GM19468 (cell line): ENCODE data around the gene COX10.
"Not testable (repeated sequence)": the region's sequence is repeated elsewhere in the genome, so short reads cannot be mapped to it uniquely, and the experiment has no call there.

Experiments used
- ATAC-seq: cut with Tn5 transposase; IDR thresholded peaks from one replicate; pipeline ENCODE4 v1.9.1; 2021; ENCODE audit warnings: mild to moderate bottlenecking, moderate library complexity, moderate number of reproducible peaks; ENCODE audit not compliant: unreplicated experiment; ENCODE audit errors: extremely low read depth

COX10 gene

DNA sequence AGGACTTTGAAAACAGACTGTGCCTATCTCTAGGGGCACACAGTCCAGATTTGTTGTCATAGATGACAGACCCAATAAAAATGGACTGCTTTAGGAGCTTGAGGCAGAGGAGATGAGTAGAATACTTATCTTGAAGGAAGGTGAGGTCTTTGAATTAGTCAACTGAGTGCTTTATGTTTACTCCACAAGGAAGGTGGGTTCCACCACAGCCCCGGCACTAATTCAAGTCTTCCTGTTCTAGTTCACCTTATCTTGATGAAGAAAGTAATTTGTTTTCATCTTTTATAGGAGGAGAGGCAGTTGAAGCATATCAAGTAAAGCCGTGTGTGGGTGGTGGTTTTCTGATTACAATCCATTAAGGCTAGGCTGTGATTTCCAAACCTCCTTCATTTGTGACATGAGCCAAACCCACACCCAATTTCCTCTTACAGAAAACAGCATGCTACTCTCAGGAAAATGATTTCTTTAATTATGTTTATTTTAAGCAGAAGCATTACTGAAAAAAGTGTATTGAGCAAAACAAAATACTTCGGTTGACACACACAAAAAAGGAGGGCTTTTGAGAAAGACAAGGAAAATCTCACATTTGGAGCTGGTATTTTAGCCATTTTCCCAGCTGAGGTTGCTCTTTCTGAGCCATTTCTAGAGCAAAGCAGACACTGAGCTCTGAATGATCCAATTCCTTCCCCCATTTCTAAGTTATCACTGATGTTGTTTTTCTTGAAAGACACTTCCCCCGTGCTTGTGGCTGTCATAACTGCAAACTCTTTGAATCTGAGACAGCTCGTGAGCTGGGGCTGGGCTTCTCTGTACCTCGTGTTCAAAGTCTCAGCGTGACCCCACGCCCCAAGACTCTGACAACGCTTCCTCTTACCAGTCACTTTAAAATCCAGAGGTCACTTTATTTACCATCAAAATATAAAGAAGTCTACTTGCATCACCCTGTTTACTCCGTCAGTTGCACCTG is 132.0 kb downstream of the COX10 start:
- no peak for ATAC-seq

DNA sequence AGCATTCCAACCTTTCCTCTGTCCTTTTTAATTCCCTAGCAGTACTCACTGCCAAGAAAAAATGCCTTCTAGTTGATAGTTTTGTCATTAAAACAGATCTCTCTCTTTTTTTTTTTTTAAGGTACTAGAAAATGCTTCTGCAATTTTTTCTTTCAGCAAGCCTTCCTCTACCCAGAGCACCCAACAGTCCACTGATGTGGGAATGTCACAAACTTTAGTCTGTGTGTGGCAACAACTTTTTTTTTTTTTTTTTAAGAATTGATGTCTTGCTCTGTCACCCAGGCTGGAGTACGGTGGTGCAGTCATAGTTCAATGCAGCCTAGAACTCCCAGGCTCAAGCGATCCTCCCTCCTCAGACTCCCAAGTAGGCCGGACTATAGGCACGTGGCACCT is 132.7 kb downstream of the COX10 start:
- ATAC-seq = no peak

GRCh38 chr17:14202388-14203166 is 133.3 kb downstream of the COX10 start:
- no peak for ATAC-seq

DNA sequence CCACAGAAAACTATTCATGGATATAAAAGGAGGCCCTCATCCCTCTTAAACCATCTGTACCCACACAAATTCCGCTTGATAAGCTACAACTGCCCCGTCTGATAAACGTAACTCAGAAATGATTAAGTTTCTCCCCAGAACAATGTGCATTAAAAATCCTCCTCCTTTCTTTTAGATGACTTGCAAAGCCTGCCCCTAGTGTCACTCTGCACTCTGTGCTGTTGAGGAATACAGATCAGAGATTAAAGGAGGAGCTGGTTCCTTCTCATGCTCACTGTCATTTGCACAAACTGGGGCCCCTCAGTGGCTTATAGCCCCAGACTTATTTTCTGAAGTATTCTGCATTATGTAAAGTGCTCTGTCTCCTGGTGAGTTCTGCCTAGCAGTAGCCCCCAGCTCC is 134.1 kb downstream of the COX10 start:
- ATAC-seq = no peak

GRCh38 chr17:14204084-14204483 is 134.8 kb downstream of the COX10 start:
- no peak for ATAC-seq

GRCh38 chr17:14204546-14204945 is 135.2 kb downstream of the COX10 start:
- no peak for ATAC-seq

DNA sequence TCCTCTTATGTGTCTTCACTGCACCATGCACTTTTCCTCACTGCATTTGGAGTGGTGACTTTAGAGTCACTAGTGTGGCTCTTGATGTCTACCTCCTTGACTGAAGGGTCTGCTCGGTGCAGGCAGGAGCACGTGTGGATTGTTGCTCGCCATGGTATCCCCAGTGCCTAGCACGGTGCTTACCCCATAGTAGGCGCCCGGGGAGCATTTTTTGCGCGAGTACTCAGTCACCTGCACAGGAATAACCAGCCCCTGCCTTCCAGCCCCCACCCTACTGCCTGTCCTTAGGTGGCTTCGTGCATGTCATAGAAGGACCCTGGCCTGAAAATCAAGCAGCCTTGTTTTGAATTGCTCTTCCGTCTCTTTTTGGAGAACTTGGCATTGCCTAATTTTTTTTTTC is 136.1 kb downstream of the COX10 start:
- no peak for ATAC-seq

DNA sequence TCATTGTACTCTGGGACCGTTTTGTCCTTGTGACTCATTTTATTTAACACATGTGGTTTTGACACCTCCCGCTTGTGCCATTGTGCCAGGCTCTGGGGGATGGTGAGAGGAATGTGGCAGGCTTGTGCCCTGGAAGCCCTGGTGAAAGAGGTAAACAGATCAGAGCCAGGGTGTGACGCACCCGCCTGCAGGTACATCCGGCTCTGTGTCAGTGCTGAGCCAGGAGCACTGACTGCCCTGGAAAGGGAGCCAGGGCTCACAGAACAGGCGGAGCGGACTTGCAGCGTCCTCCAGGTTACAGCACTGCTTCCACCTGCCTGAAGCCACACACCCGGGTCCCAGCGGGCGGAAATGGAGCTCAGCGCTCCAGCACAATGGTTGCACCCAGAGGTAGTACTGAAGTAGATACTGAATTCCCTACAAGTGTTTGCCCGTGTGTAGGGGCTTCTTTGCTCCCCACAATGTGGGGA is 136.7 kb downstream of the COX10 start:
- no peak for ATAC-seq

- no peak for ATAC-seq
Measured at GRCh38 chr17:14206891-14207290, 137.6 kb downstream of the COX10 start.

DNA sequence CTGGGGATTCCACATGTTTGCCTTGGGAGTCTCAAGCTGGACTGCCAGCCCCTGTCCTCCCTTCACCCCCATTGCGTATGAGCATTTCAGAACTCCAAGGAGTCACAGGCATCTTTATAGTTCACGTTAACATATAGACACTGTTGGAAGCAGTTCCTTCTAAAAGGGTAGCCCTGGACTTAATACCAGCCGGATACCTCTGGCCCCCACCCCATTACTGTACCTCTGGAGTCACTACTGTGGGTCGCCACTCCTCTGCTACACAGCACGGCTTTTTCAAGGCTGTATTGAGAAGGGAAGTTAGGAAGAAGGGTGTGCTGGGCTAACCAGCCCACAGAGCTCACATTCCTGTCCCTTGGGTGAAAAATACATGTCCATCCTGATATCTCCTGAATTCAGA is 138.5 kb downstream of the COX10 start:
- no peak for ATAC-seq

DNA sequence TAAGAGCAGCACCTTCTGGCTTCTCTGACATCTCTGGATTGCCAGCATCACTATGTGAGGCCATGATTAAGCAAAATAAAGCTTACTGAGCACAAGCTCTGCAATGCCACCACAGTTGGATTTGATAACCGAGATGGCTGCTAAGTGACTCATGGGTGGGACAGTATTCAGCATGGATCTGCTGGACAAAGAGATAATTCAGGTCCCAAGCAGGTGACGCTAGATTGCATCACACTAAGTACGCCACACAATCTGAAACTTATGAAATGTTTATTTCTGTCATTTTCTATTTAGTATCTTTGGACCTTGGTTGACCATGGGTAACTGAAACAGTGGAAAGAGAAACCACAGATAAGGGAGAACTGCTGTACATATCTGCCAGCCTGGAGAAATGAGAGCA is 139.9 kb downstream of the COX10 start:
- no peak for ATAC-seq

GRCh38 chr17:14211246-14211645 is 141.9 kb downstream of the COX10 start:
- ATAC-seq = no peak

DNA sequence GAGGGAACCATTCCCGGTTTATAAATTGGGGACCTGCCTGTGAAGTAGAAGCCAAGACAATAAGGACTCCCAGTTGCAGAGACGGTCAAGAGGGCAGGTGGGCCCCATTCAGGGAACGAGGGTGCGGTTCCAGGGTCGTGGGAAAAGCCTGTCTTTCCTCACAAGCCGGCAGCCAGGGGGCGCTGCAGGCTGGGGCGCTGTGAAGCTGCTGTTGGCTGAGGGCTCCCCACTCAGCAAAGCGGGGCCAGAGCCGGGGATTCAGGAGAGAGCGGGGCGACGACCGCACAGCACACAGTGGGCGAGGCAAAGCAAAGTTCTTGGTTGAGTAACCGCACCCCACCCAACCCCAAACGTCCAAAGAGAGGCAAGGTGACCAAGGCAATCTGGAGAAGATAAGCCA is 142.5 kb downstream of the COX10 start:
- no peak for ATAC-seq

- no peak for ATAC-seq
Measured at GRCh38 chr17:14212401-14212800, 143.1 kb downstream of the COX10 start.

- ATAC-seq = no peak
Measured at GRCh38 chr17:14214271-14214670, 145.0 kb downstream of the COX10 start.

DNA sequence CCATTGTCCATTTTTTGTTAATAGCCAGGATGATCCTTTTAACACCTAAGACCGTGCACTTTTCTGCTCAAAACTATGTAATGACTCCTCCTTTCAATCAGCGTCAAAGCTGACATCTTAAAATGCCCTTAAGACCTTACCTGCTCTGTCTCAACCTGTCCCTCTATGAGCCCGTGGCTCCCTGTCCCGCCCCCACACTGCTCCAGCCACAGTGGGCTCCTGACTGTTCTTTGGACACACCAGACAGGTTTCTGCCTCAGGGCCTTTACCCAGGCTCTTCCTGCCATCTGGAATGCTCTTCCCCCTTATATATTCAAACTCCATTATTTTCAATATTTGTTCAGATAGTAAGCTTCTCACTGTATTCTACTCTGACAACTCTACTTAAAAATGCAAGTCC is 153.3 kb downstream of the COX10 start:
- no peak for ATAC-seq

- ATAC-seq = no peak
Measured at GRCh38 chr17:14225254-14225980, 156.1 kb downstream of the COX10 start.

- ATAC-seq = no peak
Measured at GRCh38 chr17:14227052-14227451, 157.7 kb downstream of the COX10 start.

GRCh38 chr17:14228903-14229302 is 159.6 kb downstream of the COX10 start:
- no peak for ATAC-seq

GRCh38 chr17:14231187-14231586 is 161.9 kb downstream of the COX10 start:
- not testable (repeated sequence) for ATAC-seq
